GM12878 (cell line): ENCODE measurements around the gene HNRNPH3. TPM values are rescaled to one million over a fixed set of nuclear protein-coding genes. Genes with fewer than 3 reads are reported as not detected.

ENCODE experiments used
- ATAC-seq: fragments of 200-7000 bp; cut with Tn5 transposase; 3 replicates; pipeline ENCODE4 v1.9.1; 2020; ENCODE audit warnings: mild to moderate bottlenecking, moderate library complexity
- BruUV-seq: library from RNA; stranded (reverse); fragments of 400-500 nt; replicated peaks from 2 replicates; lab custom pipeline; 2021; lab: Mats Ljungman, UMichigan
- CTCF ChIA-PET: fragments of 300-600 bp; sonication (Branson Sonifier 250); formaldehyde crosslinking; extraction: SDS; loops from one replicate; lab custom pipeline; 2021; ENCODE audit warnings: inconsistent platforms; lab: Yijun Ruan, JAX
- POLR2A ChIA-PET: fragments of 350-600 bp; formaldehyde crosslinking; extraction: SDS; loops from one replicate; lab custom pipeline; 2021; ENCODE audit warnings: inconsistent platforms; lab: Charles Lee
- RAD21 ChIA-PET: fragments of 300-600 bp; sonication (Branson Sonifier 250); formaldehyde crosslinking; loops from one replicate; lab custom pipeline; 2023; ENCODE audit warnings: antibody characterized with exemption; ENCODE audit not compliant: unreplicated experiment; lab: Charles Lee
- SMC1A ChIA-PET: fragments of 300-600 bp; sonication (Branson Sonifier 250); formaldehyde crosslinking; loops from one replicate; lab custom pipeline; 2023; ENCODE audit not compliant: unreplicated experiment, uncharacterized antibody; lab: Charles Lee
- DNase-seq: peaks from one replicate; pipeline ENCODE4 v3.0.0-alpha.2; 2011; ENCODE audit warnings: low read depth, low spot score
- FAIRE-seq: peaks from 3 replicates; lab custom pipeline; 2011; peaks lifted over from hg19 to GRCh38; lab: Jason Lieb, UNC
- H2AFZ ChIP-seq: 2 replicates; pipeline ENCODE4 v1.6.0; 2011; ENCODE audit warnings: low read depth, low read length, control low read depth; ENCODE audit not compliant: control insufficient read depth
- H3K27ac ChIP-seq: 2 replicates; pipeline ENCODE4 v1.5.1; 2011; ENCODE audit warnings: control low read depth; ENCODE audit not compliant: control insufficient read depth, insufficient read depth
- H3K27me3 ChIP-seq, 2 experiments: replicated peaks in 1 of 2; 2 replicates each; pipeline versions ENCODE4 v1.6.0 to v1.6.1; 2011; ENCODE audit warnings: low read length in 1 of 2; ENCODE audit not compliant: control insufficient read depth in 2 of 2, insufficient read depth in 2 of 2
- H3K36me3 ChIP-seq, 2 experiments: 2 replicates each; pipeline ENCODE4 v1.5.1; 2011; ENCODE audit warnings: low read length in 1 of 2; ENCODE audit not compliant: control insufficient read depth in 2 of 2, insufficient read depth in 2 of 2
- H3K4me1 ChIP-seq: 2 replicates; pipeline ENCODE4 v1.6.1; 2011; ENCODE audit warnings: mild to moderate bottlenecking, low read length, moderate library complexity, mixed read lengths; ENCODE audit not compliant: control insufficient read depth, insufficient read depth
- H3K4me2 ChIP-seq: 2 replicates; pipeline ENCODE4 v1.6.0; 2011; ENCODE audit warnings: control low read depth; ENCODE audit not compliant: control insufficient read depth, insufficient read depth
- H3K4me3 ChIP-seq: fragments of 200-600 bp; sonication (generic); 2 replicates; pipeline ENCODE4 v1.5.1; 2016
- H3K79me2 ChIP-seq: 2 replicates; pipeline ENCODE4 v1.6.0; 2011; ENCODE audit warnings: low read length; ENCODE audit not compliant: control insufficient read depth, insufficient read depth
- H3K9ac ChIP-seq: 2 replicates; pipeline ENCODE4 v1.8.0; 2011; ENCODE audit warnings: low read length, control low read depth, mixed read lengths; ENCODE audit not compliant: control insufficient read depth, insufficient read depth
- H3K9me3 ChIP-seq: replicated peaks from 3 replicates; pipeline ENCODE4 v1.5.1; 2011; ENCODE audit warnings: mild to moderate bottlenecking, low read length; ENCODE audit not compliant: control insufficient read depth, insufficient read depth
- H4K20me1 ChIP-seq: 2 replicates; pipeline ENCODE4 v1.6.0; 2011; ENCODE audit not compliant: control insufficient read depth, insufficient read depth
- BHLHE40 ChIP-seq, 2 experiments: fragments of 450-650 bp in 1 of 2; IDR thresholded peaks; 2 replicates each; pipeline ENCODE4 v1.6.1; 2011 to 2017; ENCODE audit warnings: low read depth in 2 of 2, borderline replicate concordance in 1 of 2, improper control_type of control experiment in 1 of 2, low read length in 1 of 2, mild to moderate bottlenecking in 1 of 2
- IKZF2 ChIP-seq, 2 experiments: fragments of 450-650 bp; IDR thresholded peaks; 2 replicates each; pipeline ENCODE4 v1.6.1; 2017; ENCODE audit warnings: mild to moderate bottlenecking in 2 of 2, moderate library complexity in 2 of 2
- PKNOX1 ChIP-seq: fragments of 450-650 bp; IDR thresholded peaks from 2 replicates; pipeline ENCODE4 v1.6.1; 2016; ENCODE audit warnings: mild to moderate bottlenecking
- RAD51 ChIP-seq: fragments of 450-650 bp; IDR thresholded peaks from 2 replicates; pipeline ENCODE4 v1.6.1; 2016; ENCODE audit warnings: moderate library complexity, mild to moderate bottlenecking, inconsistent platforms
- RELB ChIP-seq: fragments of 450-650 bp; IDR thresholded peaks from 2 replicates; pipeline ENCODE4 v1.6.1; 2017; ENCODE audit warnings: low read depth, mild to moderate bottlenecking, moderate library complexity
- USF2 ChIP-seq: IDR thresholded peaks from 2 replicates; pipeline ENCODE4 v1.6.1; 2011; ENCODE audit warnings: low read depth, low read length, improper control_type of control experiment, borderline replicate concordance
- YY1 ChIP-seq: IDR thresholded peaks from 2 replicates; pipeline ENCODE4 v1.6.1; 2011; ENCODE audit warnings: low read depth, mild to moderate bottlenecking, low read length
- WGBS: methylation state at CpG from one replicate; pipeline ENCODE4 v1.1.6; 2016; ENCODE audit warnings: low lambda C conversion rate; ENCODE audit not compliant: insufficient replicate concordance, insufficient coverage; ENCODE audit errors: missing lambda C conversion rate; 5-methylcytosine and 5-hydroxymethylcytosine counted together
- in situ Hi-C: fragments of 300-500 bp; cut with MboI; formaldehyde crosslinking; loops from 9 replicates; pipeline ENCODE4 v1.14.3; 2018; ENCODE audit warnings: mixed read lengths
- intact Hi-C: fragments of 100-400 bp; cut with micrococcal nuclease; formaldehyde crosslinking; loops from one replicate; pipeline ENCODE4 v1.14.2; 2022; ENCODE audit not compliant: unreplicated experiment
- polyA plus RNA-seq, 11 experiments: library from polyadenylated mRNA; depleted of rRNA in 4 of 11; unstranded in 6 of 11; stranded (reverse) in 5 of 11; fragments of >200 nt; fragmentation: Nextera tagmentation in 4 of 11; fragmentation: Illumina TruSeq in 1 of 11; extraction: Ambion mirVana in 4 of 11; extraction: Trizol in 1 of 11; gene quantifications; 1 replicate in 1 of 11; 2 replicates in 10 of 11; pipeline versions ENCODE4 v1.2.1 to v1.2.3, GENCODE V29; 2011 to 2016; ENCODE audit warnings: inconsistent platforms in 2 of 11, missing spikeins in 2 of 11, low read depth in 1 of 11
- total RNA-seq, 4 experiments: library from RNA; depleted of rRNA in 3 of 4; stranded (reverse); fragments of >200 nt in 3 of 4; fragmentation: Illumina TruSeq in 1 of 4; extraction: Trizol in 1 of 4; gene quantifications; 2 replicates each; pipeline versions ENCODE4 v1.2.1 to v1.2.3, GENCODE V29; 2013 to 2021

HNRNPH3 gene
- total and polyA plus RNA-seq, 10 of the 15 experiments (the other 5 are each of a cell fraction or from before 2014, with no cell fraction given) = 20.1 to 292 (median 121) TPM

GRCh38 chr10:68333058-68333395, 1.2 kb downstream of the HNRNPH3 start:
- ChIA-PET RAD21 (interaction anchor here (0.7 to 1.9 kb wide), 8 partner anchors 16 to 545 kb away, joined by 3 to 9 read pairs (median 4); no protein-coding TSS in a partner anchor), CTCF (interaction anchor here (0.9 to 5.2 kb wide), 11 partner anchors 9 to 545 kb away, joined by 3 to 32 read pairs (median 5); no protein-coding TSS in a partner anchor), POLR2A (interaction anchor here (0.6 to 5.7 kb wide), 9 partner anchors 12 to 896 kb away, joined by 3 to 37 read pairs (median 3); no protein-coding TSS in a partner anchor), SMC1A (interaction anchor here (0.6 to 2.7 kb wide), 6 partner anchors 16 to 644 kb away, joined by 4 to 16 read pairs (median 5); no protein-coding TSS in a partner anchor)
- Histone ChIP-seq H4K20me1 (no peaks in the 10 kb centered on the region; the same call in 1 of the 2 replicates), H3K9me3 (no peaks in the 10 kb centered on the region), H3K4me3 (peak overlapping the region; percentile 99), H3K79me2 (peaks cover 67% of the 10 kb centered on the region), H3K9ac (peak overlapping the region; percentile 100), H3K36me3 (peaks cover 0 to 10% of the 10 kb centered on the region in 2 experiments; a peak in 2 of 4 replicates), H3K27ac (peak overlapping the region; percentile 99), H2AFZ (no peak overlapping the region), H3K27me3 (no peaks in the 10 kb centered on the region), H3K4me1 (no peaks in the 10 kb centered on the region; the same call in 1 of the 2 replicates), H3K4me2 (peak overlapping the region; percentile 71; the same call in 1 of the 2 replicates)
- intact Hi-C loops = loop anchor here (5.0 to 10.0 kb wide), 2 partner anchors 451 to 572 kb away; partner anchors contain the start of genes DDX50 and SIRT1
- DNase-seq = no peak
- TF ChIP-seq YY1 = no peak
- under 1% methylated on average over 10 of the region's 10 CpGs for WGBS
- in situ Hi-C loops = loop anchor here (5.0 kb wide), 1 partner anchor 446 kb away; no protein-coding TSS in a partner anchor
- no peak for FAIRE-seq
- ATAC-seq = no peak
- no TSS peak for BruUV-seq

GRCh38 chr10:68333440-68334431, 1.9 kb downstream of the HNRNPH3 start:
- Histone ChIP-seq H3K4me2 (peak overlapping the region; percentile 71), H3K79me2 (peaks cover 75% of the 10 kb centered on the region), H3K27ac (peak overlapping the region; percentile 99; the same call in 1 of the 2 replicates), H3K9ac (peak overlapping the region; percentile 100), H3K36me3 (peaks cover 0 to 10% of the 10 kb centered on the region in 2 experiments; a peak in 2 of 4 replicates), H3K27me3 (no peaks in the 10 kb centered on the region), H3K9me3 (no peaks in the 10 kb centered on the region), H4K20me1 (no peaks in the 10 kb centered on the region; the same call in 1 of the 2 replicates), H3K4me3 (peak overlapping the region; percentile 99), H3K4me1 (no peaks in the 10 kb centered on the region; the same call in 1 of the 2 replicates), H2AFZ (no peak overlapping the region)
- WGBS = 2% methylated on average over 10 of the region's 10 CpGs
- TSS peak; percentile 42 for BruUV-seq
- in situ Hi-C loops (loop anchor here (5.0 kb wide), 1 partner anchor 446 kb away; no protein-coding TSS in a partner anchor), intact Hi-C loops (loop anchor here (5.0 to 10.0 kb wide), 2 partner anchors 451 to 571 kb away; partner anchors contain the start of genes DDX50 and SIRT1)
- POLR2A ChIA-PET = interaction anchor here (0.8 to 5.7 kb wide), 6 partner anchors 8 to 895 kb away, joined by 3 to 37 read pairs (median 3); no protein-coding TSS in a partner anchor
- RAD21 ChIA-PET = interaction anchor here (0.9 to 1.6 kb wide), 5 partner anchors 15 to 545 kb away, joined by 3 to 5 read pairs (median 3); no protein-coding TSS in a partner anchor
- SMC1A ChIA-PET = interaction anchor here (1.1 to 2.7 kb wide), 4 partner anchors 15 to 120 kb away, joined by 4 to 16 read pairs (median 7); no protein-coding TSS in a partner anchor
- ATAC-seq (no peak), DNase-seq (no peak), FAIRE-seq (no peak)
- CTCF ChIA-PET = interaction anchor here (0.9 to 5.2 kb wide), 11 partner anchors 9 to 804 kb away, joined by 3 to 32 read pairs (median 4); no protein-coding TSS in a partner anchor
- peak in 1 of 2 experiments; percentile 22; a peak in 1 of 4 replicates for TF ChIP-seq BHLHE40 (IDR thresholded peaks at IDR 0.05; ENCODE audit: borderline replicate concordance in 1 of 2, low read depth in 2 of 2, low read length in 1 of 2)
- TF ChIP-seq USF2 = peak; percentile 11; the same call in 1 of the 2 replicates
- peak; percentile 90 for TF ChIP-seq RAD51
- TF ChIP-seq RELB = no peak
- TF ChIP-seq IKZF2 (IDR thresholded peaks at IDR 0.05) = no peak
- no peak for TF ChIP-seq PKNOX1
